Adrenal gland (tissue), 5 donors: Measurements from ENCODE around the gene IL17RC.

Source experiments
- POLR2A ChIP-seq, 2 donors: fragments of 450-650 bp; IDR thresholded peaks; one replicate each; pipeline ENCODE4 v1.6.1; 2017; ENCODE audit warnings: antibody characterized with exemption in 2 of 2, mild to moderate bottlenecking in 2 of 2, moderate library complexity in 1 of 2
- TF ChIP-seq, protein P1 (sequence below), 6 experiments: fragments of 450-650 bp in 4 of 6; fragments of 200-600 bp in 2 of 6; sonication (generic) in 1 of 6; IDR thresholded peaks; 1 replicate in 5 of 6; 2 replicates in 1 of 6; pipeline versions ENCODE4 v1.5.1 to v1.8.0; 2016 to 2021; ENCODE audit warnings: antibody characterized with exemption in 6 of 6, mild to moderate bottlenecking in 2 of 6, moderate library complexity in 1 of 6
- donor health status: DM: no; HTN: no; CAD: no.

DNA sequence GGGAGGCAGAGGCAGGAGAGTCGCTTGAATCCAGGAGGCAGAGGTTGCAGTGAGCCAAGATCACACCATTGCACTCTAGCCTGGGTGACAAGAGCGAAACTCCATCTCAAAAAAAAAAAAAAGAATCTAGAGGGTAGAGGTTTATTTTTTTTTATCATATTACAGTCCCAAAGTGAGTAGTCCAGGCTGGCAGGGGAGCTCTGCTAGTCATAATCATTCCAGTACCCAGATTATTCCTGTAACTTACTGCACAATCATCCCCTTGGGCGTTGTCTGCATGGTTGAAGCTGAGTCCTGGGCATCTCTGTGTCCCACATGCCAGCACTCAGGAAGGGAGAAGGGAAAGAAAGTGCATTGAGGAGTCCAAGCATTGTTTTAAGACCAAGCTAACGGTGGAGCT is 25.3 kb downstream of the IL17RC start:
- TF ChIP-seq, protein P1, sequence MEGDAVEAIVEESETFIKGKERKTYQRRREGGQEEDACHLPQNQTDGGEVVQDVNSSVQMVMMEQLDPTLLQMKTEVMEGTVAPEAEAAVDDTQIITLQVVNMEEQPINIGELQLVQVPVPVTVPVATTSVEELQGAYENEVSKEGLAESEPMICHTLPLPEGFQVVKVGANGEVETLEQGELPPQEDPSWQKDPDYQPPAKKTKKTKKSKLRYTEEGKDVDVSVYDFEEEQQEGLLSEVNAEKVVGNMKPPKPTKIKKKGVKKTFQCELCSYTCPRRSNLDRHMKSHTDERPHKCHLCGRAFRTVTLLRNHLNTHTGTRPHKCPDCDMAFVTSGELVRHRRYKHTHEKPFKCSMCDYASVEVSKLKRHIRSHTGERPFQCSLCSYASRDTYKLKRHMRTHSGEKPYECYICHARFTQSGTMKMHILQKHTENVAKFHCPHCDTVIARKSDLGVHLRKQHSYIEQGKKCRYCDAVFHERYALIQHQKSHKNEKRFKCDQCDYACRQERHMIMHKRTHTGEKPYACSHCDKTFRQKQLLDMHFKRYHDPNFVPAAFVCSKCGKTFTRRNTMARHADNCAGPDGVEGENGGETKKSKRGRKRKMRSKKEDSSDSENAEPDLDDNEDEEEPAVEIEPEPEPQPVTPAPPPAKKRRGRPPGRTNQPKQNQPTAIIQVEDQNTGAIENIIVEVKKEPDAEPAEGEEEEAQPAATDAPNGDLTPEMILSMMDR (IDR thresholded peaks at IDR 0.05), result no peak
- no peak for TF ChIP-seq POLR2A (IDR thresholded peaks at IDR 0.05)
